Liver (tissue), 9 donors: ENCODE measurements around the gene LAMTOR5. TPM values are rescaled to one million over a fixed set of nuclear protein-coding genes. Genes with fewer than 3 reads are reported as not detected.

Experiments
- DNase-seq: peaks from one replicate; pipeline ENCODE4 v3.0.0-alpha.2; 2017; ENCODE audit warnings: low spot score
- H3K27ac ChIP-seq, 2 donors: one replicate each; pipeline ENCODE4 v1.7.0; 2013; ENCODE audit warnings: inconsistent platforms in 2 of 2, low read length in 2 of 2, control low read depth in 1 of 2, low read depth in 1 of 2, mild to moderate bottlenecking in 1 of 2
- H3K27me3 ChIP-seq, 4 donors: one replicate each; pipeline versions ENCODE4 v1.6.1 to v1.7.0; 2013; ENCODE audit warnings: low read length in 3 of 4, inconsistent platforms in 1 of 4, mild to moderate bottlenecking in 1 of 4, moderate library complexity in 1 of 4; ENCODE audit not compliant: control insufficient read depth in 4 of 4, insufficient read depth in 4 of 4
- H3K36me3 ChIP-seq, 4 donors: one replicate each; pipeline versions ENCODE4 v1.6.1 to v1.7.0; 2013; ENCODE audit warnings: low read length in 3 of 4, mild to moderate bottlenecking in 3 of 4, low read depth in 1 of 4, moderate library complexity in 1 of 4; ENCODE audit not compliant: control insufficient read depth in 4 of 4, insufficient read depth in 3 of 4
- H3K4me1 ChIP-seq, 4 donors: one replicate each; pipeline versions ENCODE4 v1.6.1 to v1.7.0; 2013; ENCODE audit warnings: low read length in 3 of 4, mild to moderate bottlenecking in 3 of 4, moderate library complexity in 1 of 4; ENCODE audit not compliant: control insufficient read depth in 4 of 4, insufficient read depth in 4 of 4
- H3K4me3 ChIP-seq, 3 donors: one replicate each; pipeline versions ENCODE4 v1.6.1 to v1.7.0; 2013; ENCODE audit warnings: low read length in 3 of 3, control low read depth in 1 of 3, low read depth in 1 of 3, mild to moderate bottlenecking in 1 of 3
- H3K9ac ChIP-seq, 2 donors: one replicate each; pipeline ENCODE4 v1.7.0; 2013; ENCODE audit warnings: low read length in 2 of 2, mild to moderate bottlenecking in 2 of 2, moderate library complexity in 2 of 2, control low read depth in 1 of 2, low read depth in 1 of 2
- H3K9me3 ChIP-seq, 4 donors: one replicate each; pipeline versions ENCODE4 v1.6.1 to v1.7.0; 2013; ENCODE audit warnings: low read length in 3 of 4; ENCODE audit not compliant: control insufficient read depth in 4 of 4
- EGR1 ChIP-seq, 2 donors: IDR thresholded peaks; 2 replicates each; pipeline ENCODE4 v1.6.1; 2016 to 2018; ENCODE audit warnings: antibody characterized with exemption in 2 of 2, low read depth in 2 of 2
- HNF4A ChIP-seq, 2 donors: conservative IDR thresholded peaks; 2 replicates each; pipeline ENCODE4 v1.6.1; 2016; ENCODE audit warnings: antibody characterized with exemption in 2 of 2, mild to moderate bottlenecking in 2 of 2
- HNF4G ChIP-seq: IDR thresholded peaks from 2 replicates; pipeline ENCODE4 v1.6.1; 2016; ENCODE audit warnings: antibody characterized with exemption
- NR2F2 ChIP-seq: IDR thresholded peaks from 2 replicates; pipeline ENCODE4 v1.6.1; 2016; ENCODE audit warnings: antibody characterized with exemption
- RAD21 ChIP-seq, 2 donors: IDR thresholded peaks; 2 replicates each; pipeline ENCODE4 v1.6.1; 2016; ENCODE audit warnings: antibody characterized with exemption in 2 of 2, mild to moderate bottlenecking in 2 of 2
- RXRA ChIP-seq, 2 donors: IDR thresholded peaks; 2 replicates each; pipeline ENCODE4 v1.6.1; 2017 to 2018; ENCODE audit warnings: antibody characterized with exemption in 2 of 2, mild to moderate bottlenecking in 1 of 2
- SP1 ChIP-seq: IDR thresholded peaks from 2 replicates; pipeline ENCODE4 v1.6.1; 2018; ENCODE audit warnings: antibody characterized with exemption, mild to moderate bottlenecking
- TAF1 ChIP-seq: conservative IDR thresholded peaks from 2 replicates; pipeline ENCODE4 v1.6.1; 2016; ENCODE audit warnings: antibody characterized with exemption, mild to moderate bottlenecking
- YY1 ChIP-seq: IDR thresholded peaks from 2 replicates; pipeline ENCODE4 v1.6.1; 2016; ENCODE audit warnings: antibody characterized with exemption, mild to moderate bottlenecking
- WGBS: extraction: QIAGEN DNeasy Blood & Tissue Kit; methylation state at CpG from one replicate; pipeline ENCODE4 v1.1.7; 2013; 5-methylcytosine and 5-hydroxymethylcytosine counted together
- polyA plus RNA-seq, 2 donors: library from polyadenylated mRNA; stranded (reverse) in 1 of 2; unstranded in 1 of 2; fragments of 200-250 nt in 1 of 2; fragments of >200 nt in 1 of 2; fragmentation: Nextera tagmentation in 1 of 2; extraction: Ambion mirVana in 1 of 2; gene quantifications; one replicate each; pipeline versions ENCODE4 v1.2.1 to v1.2.3, GENCODE V29; 2013 to 2015
- total RNA-seq, 2 donors: library from RNA; depleted of rRNA; stranded (reverse); fragments of >200 nt; gene quantifications; one replicate each; pipeline ENCODE4 v1.2.3, GENCODE V29; 2014
- TF ChIP-seq, protein P1 (sequence below): IDR thresholded peaks from 2 replicates; pipeline ENCODE4 v1.6.1; 2016; ENCODE audit warnings: antibody characterized with exemption, mild to moderate bottlenecking
- TF ChIP-seq, protein P2 (sequence below): IDR thresholded peaks from 2 replicates; pipeline ENCODE4 v1.6.1; 2016; ENCODE audit warnings: antibody characterized with exemption
- TF ChIP-seq, protein P3 (sequence below): IDR thresholded peaks from 2 replicates; pipeline ENCODE4 v1.6.1; 2016; ENCODE audit warnings: antibody characterized with exemption
- donor health status: healthy.
- donor health status: healthy.
- donor health status: healthy.
- donor health status: healthy.
- donor health status: healthy.

Gene LAMTOR5
- total and polyA plus RNA-seq, 4 donors, result 30.0 to 182 (median 94.3) TPM

DNA sequence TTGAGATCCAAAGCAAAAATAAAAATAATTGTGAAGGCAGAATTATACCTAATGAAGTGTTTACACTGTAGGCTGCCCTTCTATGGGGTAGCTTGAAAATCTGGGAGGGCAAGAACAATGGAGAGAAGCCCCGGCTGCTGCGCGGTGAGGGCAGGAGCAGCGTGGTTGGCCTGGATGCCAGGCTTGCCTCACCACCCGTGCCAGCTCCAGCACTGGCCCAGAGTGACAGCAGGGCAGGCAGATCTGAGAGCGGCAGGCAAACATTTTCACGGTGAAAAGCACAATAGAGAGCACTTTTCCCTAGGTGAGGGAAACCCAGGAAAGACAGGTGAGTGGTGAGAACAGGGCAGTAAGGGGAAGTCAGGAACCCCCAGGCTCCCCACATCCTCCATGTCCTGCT, 44.8 kb upstream of the LAMTOR5 start:
- no peak for DNase-seq
- Histone ChIP-seq H3K27ac (no peak overlapping the region), H3K9me3 (no peaks in the 10 kb centered on the region), H3K36me3 (no peaks in the 10 kb centered on the region), H3K4me1 (peaks cover 0 to 37% (median 31%) of the 10 kb centered on the region in 4 donors), H3K4me3 (no peak overlapping the region), H3K9ac (no peak overlapping the region), H3K27me3 (no peaks in the 10 kb centered on the region)
- TF ChIP-seq HNF4G, result no peak
- TF ChIP-seq, protein P1, sequence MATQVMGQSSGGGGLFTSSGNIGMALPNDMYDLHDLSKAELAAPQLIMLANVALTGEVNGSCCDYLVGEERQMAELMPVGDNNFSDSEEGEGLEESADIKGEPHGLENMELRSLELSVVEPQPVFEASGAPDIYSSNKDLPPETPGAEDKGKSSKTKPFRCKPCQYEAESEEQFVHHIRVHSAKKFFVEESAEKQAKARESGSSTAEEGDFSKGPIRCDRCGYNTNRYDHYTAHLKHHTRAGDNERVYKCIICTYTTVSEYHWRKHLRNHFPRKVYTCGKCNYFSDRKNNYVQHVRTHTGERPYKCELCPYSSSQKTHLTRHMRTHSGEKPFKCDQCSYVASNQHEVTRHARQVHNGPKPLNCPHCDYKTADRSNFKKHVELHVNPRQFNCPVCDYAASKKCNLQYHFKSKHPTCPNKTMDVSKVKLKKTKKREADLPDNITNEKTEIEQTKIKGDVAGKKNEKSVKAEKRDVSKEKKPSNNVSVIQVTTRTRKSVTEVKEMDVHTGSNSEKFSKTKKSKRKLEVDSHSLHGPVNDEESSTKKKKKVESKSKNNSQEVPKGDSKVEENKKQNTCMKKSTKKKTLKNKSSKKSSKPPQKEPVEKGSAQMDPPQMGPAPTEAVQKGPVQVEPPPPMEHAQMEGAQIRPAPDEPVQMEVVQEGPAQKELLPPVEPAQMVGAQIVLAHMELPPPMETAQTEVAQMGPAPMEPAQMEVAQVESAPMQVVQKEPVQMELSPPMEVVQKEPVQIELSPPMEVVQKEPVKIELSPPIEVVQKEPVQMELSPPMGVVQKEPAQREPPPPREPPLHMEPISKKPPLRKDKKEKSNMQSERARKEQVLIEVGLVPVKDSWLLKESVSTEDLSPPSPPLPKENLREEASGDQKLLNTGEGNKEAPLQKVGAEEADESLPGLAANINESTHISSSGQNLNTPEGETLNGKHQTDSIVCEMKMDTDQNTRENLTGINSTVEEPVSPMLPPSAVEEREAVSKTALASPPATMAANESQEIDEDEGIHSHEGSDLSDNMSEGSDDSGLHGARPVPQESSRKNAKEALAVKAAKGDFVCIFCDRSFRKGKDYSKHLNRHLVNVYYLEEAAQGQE, result peak; percentile 86
- TF ChIP-seq SP1, result no peak
- TF ChIP-seq NR2F2, result no peak
- TF ChIP-seq, protein P2, sequence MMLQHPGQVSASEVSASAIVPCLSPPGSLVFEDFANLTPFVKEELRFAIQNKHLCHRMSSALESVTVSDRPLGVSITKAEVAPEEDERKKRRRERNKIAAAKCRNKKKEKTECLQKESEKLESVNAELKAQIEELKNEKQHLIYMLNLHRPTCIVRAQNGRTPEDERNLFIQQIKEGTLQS, result no peak
- no peak for TF ChIP-seq HNF4A (conservative IDR thresholded peaks at IDR 0.05)
- no peak for TF ChIP-seq EGR1 (IDR thresholded peaks at IDR 0.05; ENCODE audit: low read depth in 2 of 2)
- WGBS, result 39% methylated on average over 7 of the region's 7 CpGs

DNA sequence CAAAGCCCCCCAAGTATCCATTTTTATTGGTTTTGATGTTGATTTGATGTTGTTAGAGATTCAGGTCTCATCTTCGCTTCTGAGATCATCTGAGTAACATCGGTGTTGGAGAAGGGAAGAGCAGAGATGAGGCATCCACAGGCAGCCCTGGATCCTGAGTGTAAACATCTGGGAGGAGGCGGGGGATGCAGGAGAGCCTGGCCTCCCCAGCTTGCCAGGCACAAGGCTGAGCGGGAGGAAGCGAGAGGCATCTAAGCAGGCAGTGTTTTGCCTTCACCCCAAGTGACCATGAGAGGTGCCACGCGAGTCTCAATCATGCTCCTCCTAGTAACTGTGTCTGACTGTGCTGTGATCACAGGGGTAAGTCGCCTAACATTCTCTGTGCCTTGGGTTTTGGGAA, 43.4 kb upstream of the LAMTOR5 start, which contains the start of gene PROK1:
PROK1 (plus strand) TSS at position 221 of the 400 bp plus-strand sequence; CDS start at position 289, 68 bp downstream.
- Histone ChIP-seq H3K9me3 (no peaks in the 10 kb centered on the region), H3K4me1 (peaks cover 0 to 37% (median 31%) of the 10 kb centered on the region in 4 donors), H3K27me3 (no peaks in the 10 kb centered on the region), H3K4me3 (no peak within 1 kb of the TSS), H3K9ac (no peak within 1 kb of the TSS), H3K36me3 (no peaks in the 10 kb centered on the region), H3K27ac (peak within 1 kb of the TSS; percentile 69 to 86)
- no peak for TF ChIP-seq YY1
- TF ChIP-seq, protein P3, sequence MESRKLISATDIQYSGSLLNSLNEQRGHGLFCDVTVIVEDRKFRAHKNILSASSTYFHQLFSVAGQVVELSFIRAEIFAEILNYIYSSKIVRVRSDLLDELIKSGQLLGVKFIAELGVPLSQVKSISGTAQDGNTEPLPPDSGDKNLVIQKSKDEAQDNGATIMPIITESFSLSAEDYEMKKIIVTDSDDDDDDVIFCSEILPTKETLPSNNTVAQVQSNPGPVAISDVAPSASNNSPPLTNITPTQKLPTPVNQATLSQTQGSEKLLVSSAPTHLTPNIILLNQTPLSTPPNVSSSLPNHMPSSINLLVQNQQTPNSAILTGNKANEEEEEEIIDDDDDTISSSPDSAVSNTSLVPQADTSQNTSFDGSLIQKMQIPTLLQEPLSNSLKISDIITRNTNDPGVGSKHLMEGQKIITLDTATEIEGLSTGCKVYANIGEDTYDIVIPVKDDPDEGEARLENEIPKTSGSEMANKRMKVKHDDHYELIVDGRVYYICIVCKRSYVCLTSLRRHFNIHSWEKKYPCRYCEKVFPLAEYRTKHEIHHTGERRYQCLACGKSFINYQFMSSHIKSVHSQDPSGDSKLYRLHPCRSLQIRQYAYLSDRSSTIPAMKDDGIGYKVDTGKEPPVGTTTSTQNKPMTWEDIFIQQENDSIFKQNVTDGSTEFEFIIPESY, result no peak
- 86% methylated on average over 8 of the region's 8 CpGs for WGBS
- no peak for DNase-seq

DNA sequence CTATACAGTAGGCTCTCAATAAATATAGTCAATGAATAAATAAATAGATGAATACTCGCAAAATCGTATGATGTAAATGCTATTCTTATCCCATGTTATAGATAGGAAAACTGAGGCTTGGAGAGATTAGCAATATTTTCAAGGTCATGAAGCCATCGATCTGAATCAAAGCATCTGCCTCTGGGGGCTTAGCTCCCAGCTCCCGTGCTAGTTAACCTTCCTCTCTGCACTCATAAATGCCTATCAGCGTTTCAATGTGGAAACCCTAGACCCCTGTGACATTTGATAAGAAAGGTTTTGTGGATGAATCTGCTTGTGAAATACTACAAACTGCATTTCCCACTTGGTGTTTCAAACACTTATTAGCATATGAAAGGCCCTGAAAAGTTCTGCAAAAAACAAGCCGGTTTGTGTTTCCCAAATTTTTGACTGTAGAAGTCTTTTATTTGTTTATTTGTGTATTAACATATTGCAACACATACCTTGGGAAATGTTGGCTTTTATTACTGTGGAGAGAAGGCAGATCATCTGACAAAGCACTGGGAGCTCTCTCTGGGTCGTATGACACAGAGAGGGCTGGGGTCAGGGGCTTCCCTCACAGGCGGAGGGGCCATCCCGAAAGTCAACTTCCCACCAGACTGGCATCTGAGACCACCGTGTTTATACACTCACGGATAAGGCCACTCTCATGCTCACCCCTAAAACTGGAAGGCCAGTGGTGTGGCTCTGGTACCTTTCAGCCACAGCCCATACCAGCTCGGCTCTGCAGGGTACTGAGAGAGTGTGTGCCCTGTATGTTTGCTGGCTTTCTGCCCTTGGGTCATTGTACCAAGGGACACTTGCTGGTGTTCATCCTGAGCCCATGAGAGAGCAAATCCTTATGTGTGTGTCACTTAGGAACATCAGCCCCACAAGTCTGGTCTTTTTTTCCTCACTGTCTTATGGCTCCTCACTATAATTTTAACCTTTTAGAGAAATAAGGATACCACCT, 42.5 kb upstream of the LAMTOR5 start:
- Histone ChIP-seq H3K27me3 (no peaks in the 10 kb centered on the region), H3K36me3 (no peaks in the 10 kb centered on the region), H3K4me1 (peaks cover 0 to 37% (median 31%) of the 10 kb centered on the region in 4 donors), H3K27ac (peak overlapping the region; percentile 69 to 86), H3K9ac (no peak overlapping the region), H3K9me3 (no peaks in the 10 kb centered on the region), H3K4me3 (no peak overlapping the region)
- TF ChIP-seq HNF4A (conservative IDR thresholded peaks at IDR 0.05) (peak; percentile 58), TAF1 (no peak), RAD21 (IDR thresholded peaks at IDR 0.05) (peak; percentile 4 to 21), RXRA (IDR thresholded peaks at IDR 0.05) (peak; percentile 97 to 98), SP1 (peak; percentile 85)
- TF ChIP-seq, protein P2, result no peak
- TF ChIP-seq, protein P1, result peak; percentile 27
- WGBS, result 34% methylated on average over 12 of the region's 12 CpGs
- DNase-seq, result no peak
